Ishikawa (cell line): ENCODE measurements around the gene TPK1.

Experiments
- EP300 ChIP-seq: IDR thresholded peaks from 2 replicates; pipeline ENCODE4 v1.6.1; 2012; ENCODE audit warnings: borderline replicate concordance
- MAX ChIP-seq: IDR thresholded peaks from 2 replicates; pipeline ENCODE4 v1.6.1; 2012
- NFIC ChIP-seq: IDR thresholded peaks from 2 replicates; pipeline ENCODE4 v1.6.1; 2012
- RAD21 ChIP-seq: IDR thresholded peaks from 2 replicates; pipeline ENCODE4 v1.6.1; 2012; ENCODE audit warnings: low read depth
- TEAD4 ChIP-seq: IDR thresholded peaks from 2 replicates; pipeline ENCODE4 v1.6.1; 2012
- USF1 ChIP-seq: IDR thresholded peaks from 2 replicates; pipeline ENCODE4 v1.6.1; 2012
- YY1 ChIP-seq: IDR thresholded peaks from 2 replicates; pipeline ENCODE4 v1.6.1; 2012; ENCODE audit warnings: low read depth
- ZBTB7A ChIP-seq: IDR thresholded peaks from 2 replicates; pipeline ENCODE4 v1.6.1; 2012; ENCODE audit warnings: low read depth

GRCh38 chr7:144780071-144780608, 55.7 kb downstream of the TPK1 start:
- no peak for TF ChIP-seq RAD21
- TF ChIP-seq NFIC, result no peak
- TF ChIP-seq USF1, result no peak
- TF ChIP-seq TEAD4, result no peak
- no peak for TF ChIP-seq YY1
- TF ChIP-seq MAX, result no peak
- TF ChIP-seq ZBTB7A, result no peak
- no peak for TF ChIP-seq EP300
